H9 (cell line): ENCODE measurements around the gene ZNF236. TPM values are rescaled to one million over a fixed set of nuclear protein-coding genes. Genes with fewer than 3 reads are reported as not detected.

Source experiments
- DNase-seq: peaks from one replicate; pipeline ENCODE4 v3.0.0-alpha.2; 2017
- H2AFZ ChIP-seq: one replicate; pipeline ENCODE4 v1.6.1; 2013; ENCODE audit warnings: mild to moderate bottlenecking, low read length, control low read depth, moderate library complexity
- H2AK5ac ChIP-seq: 2 replicates; pipeline ENCODE4 v1.6.1; 2013; ENCODE audit warnings: low read length, control low read depth, mixed read lengths; ENCODE audit not compliant: insufficient read length
- H2BK120ac ChIP-seq: one replicate; pipeline ENCODE4 v1.6.1; 2013; ENCODE audit warnings: low read depth, mild to moderate bottlenecking, low read length, control low read depth, inconsistent platforms; ENCODE audit not compliant: poor library complexity, severe bottlenecking
- H2BK12ac ChIP-seq: 2 replicates; pipeline ENCODE4 v1.6.1; 2013; ENCODE audit warnings: low read length, control low read depth, mixed read lengths, low read depth; ENCODE audit not compliant: insufficient read length
- H2BK15ac ChIP-seq: 2 replicates; pipeline ENCODE4 v1.6.1; 2013; ENCODE audit warnings: low read depth, low read length, control low read depth
- H2BK20ac ChIP-seq: one replicate; pipeline ENCODE4 v1.6.1; 2013; ENCODE audit warnings: low read depth, mild to moderate bottlenecking, low read length, control low read depth, inconsistent platforms; ENCODE audit not compliant: poor library complexity, severe bottlenecking
- H2BK5ac ChIP-seq: 2 replicates; pipeline ENCODE4 v1.6.1; 2013; ENCODE audit warnings: low read length, control low read depth, mixed read lengths; ENCODE audit not compliant: insufficient read length
- H3K14ac ChIP-seq: 2 replicates; pipeline ENCODE4 v1.6.1; 2013; ENCODE audit warnings: low read length, control low read depth; ENCODE audit not compliant: insufficient read depth
- H3K18ac ChIP-seq: 2 replicates; pipeline ENCODE4 v1.6.1; 2013; ENCODE audit warnings: low read depth, mild to moderate bottlenecking, mixed read lengths, low read length, control low read depth; ENCODE audit not compliant: insufficient read length
- H3K23ac ChIP-seq: 2 replicates; pipeline ENCODE4 v1.6.1; 2013; ENCODE audit warnings: low read length, control low read depth, mixed read lengths, low read depth; ENCODE audit not compliant: insufficient read length
- H3K23me2 ChIP-seq: 2 replicates; pipeline ENCODE4 v1.6.1; 2013; ENCODE audit warnings: low read depth, mild to moderate bottlenecking, mixed read lengths, low read length, control low read depth; ENCODE audit not compliant: insufficient read length, poor library complexity, severe bottlenecking
- H3K27ac ChIP-seq: 2 replicates; pipeline ENCODE4 v1.5.1; 2013; ENCODE audit warnings: low read length, control low read depth, mixed read lengths, low read depth; ENCODE audit not compliant: insufficient read length
- H3K27me3 ChIP-seq: 2 replicates; pipeline ENCODE4 v1.6.1; 2013; ENCODE audit warnings: low read length, control low read depth, inconsistent platforms; ENCODE audit not compliant: insufficient read depth
- H3K4ac ChIP-seq: 2 replicates; pipeline ENCODE4 v1.6.1; 2013; ENCODE audit warnings: low read depth, mild to moderate bottlenecking, control low read depth, inconsistent platforms, low read length, moderate library complexity
- H3K4me1 ChIP-seq: 2 replicates; pipeline ENCODE4 v1.6.1; 2013; ENCODE audit warnings: low read length, control low read depth, inconsistent platforms; ENCODE audit not compliant: insufficient read depth
- H3K4me2 ChIP-seq: 2 replicates; pipeline ENCODE4 v1.6.1; 2013; ENCODE audit warnings: low read length, control low read depth, mixed read lengths; ENCODE audit not compliant: insufficient read length, insufficient read depth
- H3K56ac ChIP-seq: 2 replicates; pipeline ENCODE4 v1.6.1; 2013; ENCODE audit warnings: low read depth, mild to moderate bottlenecking, mixed read lengths, low read length, control low read depth; ENCODE audit not compliant: insufficient read length
- H3K79me1 ChIP-seq: 2 replicates; pipeline ENCODE4 v1.6.1; 2013; ENCODE audit warnings: low read depth, mild to moderate bottlenecking, moderate library complexity, low read length, control low read depth, inconsistent platforms; ENCODE audit not compliant: insufficient read depth, poor library complexity, severe bottlenecking
- H3K79me2 ChIP-seq: 2 replicates; pipeline ENCODE4 v1.6.1; 2013; ENCODE audit warnings: low read length, control low read depth, inconsistent platforms; ENCODE audit not compliant: insufficient read depth
- H3K9ac ChIP-seq: 2 replicates; pipeline ENCODE4 v1.6.1; 2013; ENCODE audit warnings: low read length, control low read depth, mixed read lengths; ENCODE audit not compliant: insufficient read length; ENCODE audit errors: extremely low read depth
- H3K9me3 ChIP-seq: one replicate; pipeline ENCODE4 v1.6.1; 2013; ENCODE audit warnings: low read depth, low read length, inconsistent platforms; ENCODE audit not compliant: control insufficient read depth
- H3T11ph ChIP-seq: one replicate; pipeline ENCODE4 v1.6.1; 2013; ENCODE audit warnings: mild to moderate bottlenecking, low read length, control low read depth, inconsistent platforms
- H4K20me1 ChIP-seq: one replicate; pipeline ENCODE4 v1.6.1; 2013; ENCODE audit not compliant: control insufficient read depth, insufficient read length, insufficient read depth
- H4K5ac ChIP-seq: 2 replicates; pipeline ENCODE4 v1.6.1; 2013; ENCODE audit warnings: low read depth, mild to moderate bottlenecking, mixed read lengths, low read length, control low read depth; ENCODE audit not compliant: insufficient read length
- H4K8ac ChIP-seq: replicated peaks from 2 replicates; pipeline ENCODE4 v1.6.1; 2013; ENCODE audit warnings: low read length, control low read depth, mixed read lengths, low read depth; ENCODE audit not compliant: insufficient read length
- H4K91ac ChIP-seq: 2 replicates; pipeline ENCODE4 v1.6.1; 2013; ENCODE audit warnings: low read depth, mild to moderate bottlenecking, moderate library complexity, mixed read lengths, low read length, control low read depth; ENCODE audit not compliant: insufficient read length
- H3K27ac Mint-ChIP-seq, 3 experiments: 2 replicates in 2 of 3; 3 replicates in 1 of 3; pipeline ENCODE4 v1.8.0; 2020 to 2021; ENCODE audit warnings: mixed read lengths in 3 of 3, mild to moderate bottlenecking in 1 of 3, moderate library complexity in 1 of 3
- H3K27me3 Mint-ChIP-seq: 2 replicates; pipeline ENCODE4 v1.8.0; 2021; ENCODE audit warnings: low read depth, mild to moderate bottlenecking, moderate library complexity, mixed read lengths
- H3K36me3 Mint-ChIP-seq, 3 experiments: 2 replicates in 2 of 3; 3 replicates in 1 of 3; pipeline ENCODE4 v1.8.0; 2020 to 2021; ENCODE audit warnings: low read depth in 3 of 3, mixed read lengths in 3 of 3; ENCODE audit not compliant: insufficient read depth in 1 of 3
- H3K4me1 Mint-ChIP-seq, 2 experiments: 2 replicates each; pipeline ENCODE4 v1.8.0; 2020; ENCODE audit warnings: mixed read lengths in 2 of 2
- H3K4me3 Mint-ChIP-seq, 2 experiments: 2 replicates in 1 of 2; 3 replicates in 1 of 2; pipeline ENCODE4 v1.8.0; 2020 to 2021; ENCODE audit warnings: mild to moderate bottlenecking in 2 of 2, mixed read lengths in 2 of 2, moderate library complexity in 1 of 2
- H3K9me3 Mint-ChIP-seq, 2 experiments: 2 replicates in 1 of 2; 3 replicates in 1 of 2; pipeline ENCODE4 v1.8.0; 2020; ENCODE audit warnings: mild to moderate bottlenecking in 2 of 2, mixed read lengths in 2 of 2, moderate library complexity in 1 of 2
- CTCF ChIP-seq: fragments of 200-600 bp; sonication (generic); conservative IDR thresholded peaks from 3 replicates; pipeline ENCODE4 v1.8.0; 2021; ENCODE audit warnings: antibody characterized with exemption, mild to moderate bottlenecking
- WGBS: extraction: QIAGEN DNeasy Blood & Tissue Kit; methylation state at CpG from one replicate; pipeline ENCODE4 v1.1.7; 2013; ENCODE audit warnings: missing lambda C conversion rate, low lambda C conversion rate, mixed read lengths; ENCODE audit not compliant: insufficient read length; ENCODE audit errors: extremely low coverage; 5-methylcytosine and 5-hydroxymethylcytosine counted together
- total RNA-seq: library from RNA; stranded (reverse); gene quantifications from 2 replicates; pipeline ENCODE4 v1.2.1, GENCODE V29; 2021

The ZNF236 gene
- total RNA-seq, 1 experiment from 2014 or later = 16.0 TPM

- no peak overlapping the region for H3K4ac ChIP-seq
- H3K79me2 ChIP-seq = no peaks in the 10 kb centered on the region
- no peak overlapping the region for H3K4me2 ChIP-seq
- no peak overlapping the region for H3T11ph ChIP-seq
- H2BK120ac ChIP-seq = no peak overlapping the region
- no peak overlapping the region for H3K18ac ChIP-seq
- H3K79me1 ChIP-seq = no peaks in the 10 kb centered on the region
- no peak overlapping the region for H2BK5ac ChIP-seq
- H2BK15ac ChIP-seq = no peak overlapping the region
- peaks cover 4% of the 10 kb centered on the region for H3K27me3 Mint-ChIP-seq
- peaks cover 38 to 58% of the 10 kb centered on the region in 2 experiments for H3K9me3 Mint-ChIP-seq
- no peak overlapping the region for H2BK20ac ChIP-seq
- no peak overlapping the region for H4K5ac ChIP-seq
- no CpG with 5 or more reads among the region's 4 CpGs for WGBS
- H3K14ac ChIP-seq = no peak overlapping the region
- H3K4me3 Mint-ChIP-seq = no peak overlapping the region
- H3K27ac Mint-ChIP-seq = no peak overlapping the region
- H2AK5ac ChIP-seq = no peak overlapping the region
- H3K9ac ChIP-seq = no peak overlapping the region
- H4K20me1 ChIP-seq = no peaks in the 10 kb centered on the region
- no peak overlapping the region for H3K23ac ChIP-seq
- no peak for DNase-seq
- H3K27me3 ChIP-seq = no peaks in the 10 kb centered on the region
- H4K8ac ChIP-seq = no peak overlapping the region
- H4K91ac ChIP-seq = no peak overlapping the region
- no peak overlapping the region for H2BK12ac ChIP-seq
- peaks cover 28 to 37% (median 31%) of the 10 kb centered on the region in 3 experiments for H3K36me3 Mint-ChIP-seq
- H3K4me1 ChIP-seq = no peaks in the 10 kb centered on the region
- TF ChIP-seq CTCF = no peak
- no peaks in the 10 kb centered on the region for H3K9me3 ChIP-seq
- H3K56ac ChIP-seq = no peak overlapping the region
- H2AFZ ChIP-seq = no peak overlapping the region
- H3K23me2 ChIP-seq = no peaks in the 10 kb centered on the region
- no peak overlapping the region for H3K27ac ChIP-seq
- peaks cover 9 to 15% of the 10 kb centered on the region in 2 experiments for H3K4me1 Mint-ChIP-seq
Observed at GRCh38 chr18:76794326-76794725, 28.0 kb upstream of the ZNF236 start.
